Left ventricle myocardium inferior (tissue), 1 donor: ENCODE results near the gene RFT1. TPM values are rescaled to one million over a fixed set of nuclear protein-coding genes. Genes with fewer than 3 reads are reported as not detected.

Experiments
- DNase-seq: peaks from one replicate; pipeline ENCODE4 v3.0.0-alpha.2; 2020
- H3K27ac ChIP-seq: fragments of 200-600 bp; replicated peaks from 2 replicates; pipeline ENCODE4 v1.8.0; 2021
- H3K27me3 ChIP-seq: fragments of 200-600 bp; 2 replicates; pipeline ENCODE4 v1.8.0; 2021; ENCODE audit warnings: low read depth
- H3K36me3 ChIP-seq: fragments of 200-600 bp; 2 replicates; pipeline ENCODE4 v1.8.0; 2021
- H3K4me1 ChIP-seq: fragments of 200-600 bp; 2 replicates; pipeline ENCODE4 v1.8.0; 2021
- H3K4me3 ChIP-seq: fragments of 200-600 bp; 2 replicates; pipeline ENCODE4 v1.8.0; 2021; ENCODE audit warnings: mild to moderate bottlenecking, moderate library complexity
- H3K9me3 ChIP-seq: fragments of 200-600 bp; replicated peaks from 2 replicates; pipeline ENCODE4 v1.8.0; 2021
- CTCF ChIP-seq: fragments of 200-600 bp; IDR thresholded peaks from 2 replicates; pipeline ENCODE4 v1.8.0; 2021; ENCODE audit warnings: antibody characterized with exemption, mild to moderate bottlenecking, borderline replicate concordance
- intact Hi-C: fragments of 100-400 bp; cut with micrococcal nuclease; formaldehyde crosslinking; loops from one replicate; pipeline ENCODE4 v1.11.0; 2022
- total RNA-seq: library from RNA; stranded (reverse); fragmentation: NEBNext Ultra II Directional; extraction: Animal tissue kit (Norgen Biotek cat#: 25700); gene quantifications from one replicate; pipeline ENCODE4 v1.2.1, GENCODE V29; 2021
- donor health status: DM: no; HTN: yes; CAD: no; lungs with severe emphysema.

The RFT1 gene
- total RNA-seq, 1 donor from 2014 or later: 9.4 TPM

- Histone ChIP-seq H3K4me3 (no peak overlapping the region), H3K4me1 (peaks cover 52% of the 10 kb centered on the region), H3K27me3 (no peaks in the 10 kb centered on the region), H3K27ac (peak overlapping the region; percentile 85), H3K9me3 (no peaks in the 10 kb centered on the region), H3K36me3 (peaks cover 63% of the 10 kb centered on the region)
- no peak for TF ChIP-seq CTCF
- DNase-seq: peak; percentile 78
- intact Hi-C loops: loop anchor here (2.0 kb wide), 1 partner anchor 81 kb away; no protein-coding TSS in a partner anchor
Observed at GRCh38 chr3:53113293-53114010, 16.8 kb downstream of the RFT1 start.

- peaks cover 49% of the 10 kb centered on the region for H3K36me3 ChIP-seq
- TF ChIP-seq CTCF: no peak
- DNase-seq: no peak
- no peaks in the 10 kb centered on the region for H3K27me3 ChIP-seq
- no peak overlapping the region for H3K4me3 ChIP-seq
- peak overlapping the region; percentile 85 for H3K27ac ChIP-seq
- peaks cover 40% of the 10 kb centered on the region for H3K4me1 ChIP-seq
- no peaks in the 10 kb centered on the region for H3K9me3 ChIP-seq
- intact Hi-C loops: no loop called here
Observed at GRCh38 chr3:53111822-53112221, 18.4 kb downstream of the RFT1 start.

GRCh38 chr3:53109891-53110771 is 20.1 kb downstream of the RFT1 start:
- Histone ChIP-seq H3K27ac (peak overlapping the region; percentile 49), H3K4me1 (peaks cover 40% of the 10 kb centered on the region), H3K9me3 (no peaks in the 10 kb centered on the region), H3K27me3 (no peaks in the 10 kb centered on the region), H3K36me3 (peaks cover 50% of the 10 kb centered on the region), H3K4me3 (no peak overlapping the region)
- intact Hi-C loops: loop anchor here (5.0 kb wide), 1 partner anchor 612 kb away; no protein-coding TSS in a partner anchor
- peak; percentile 47 for DNase-seq
- peak; percentile 61 for TF ChIP-seq CTCF

- H3K4me3 ChIP-seq: no peak overlapping the region
- DNase-seq: no peak
- H3K27ac ChIP-seq: peak overlapping the region; percentile 49
- intact Hi-C loops: loop anchor here (5.0 kb wide), 1 partner anchor 613 kb away; no protein-coding TSS in a partner anchor
- no peaks in the 10 kb centered on the region for H3K9me3 ChIP-seq
- no peak for TF ChIP-seq CTCF
- H3K27me3 ChIP-seq: no peaks in the 10 kb centered on the region
- peaks cover 34% of the 10 kb centered on the region for H3K4me1 ChIP-seq
- peaks cover 56% of the 10 kb centered on the region for H3K36me3 ChIP-seq
Observed at GRCh38 chr3:53109190-53109589, 21.0 kb downstream of the RFT1 start.

- Histone ChIP-seq H3K9me3 (no peaks in the 10 kb centered on the region), H3K4me3 (no peak overlapping the region), H3K4me1 (peaks cover under 1% of the 10 kb centered on the region), H3K27ac (no peak overlapping the region), H3K27me3 (no peaks in the 10 kb centered on the region), H3K36me3 (peaks cover 70% of the 10 kb centered on the region)
- no peak for DNase-seq
- no peak for TF ChIP-seq CTCF
- intact Hi-C loops: loop anchor here (5.0 kb wide), 1 partner anchor 618 kb away; no protein-coding TSS in a partner anchor
Observed at GRCh38 chr3:53104762-53105161, 25.5 kb downstream of the RFT1 start.
